Transverse colon (tissue), 4 donors: ENCODE results near the gene MLH3. TPM values are rescaled to one million over a fixed set of nuclear protein-coding genes. Genes with fewer than 3 reads are reported as not detected.

Source experiments
- DNase-seq: peaks from one replicate; pipeline ENCODE4 v3.0.0-alpha.2; 2019
- H3K27ac ChIP-seq, 4 donors: fragments of 200-600 bp; sonication (generic); 2 replicates each; pipeline ENCODE4 v1.5.1; 2016 to 2018; ENCODE audit warnings: inconsistent platforms in 4 of 4
- H3K27me3 ChIP-seq: fragments of 200-600 bp; sonication (generic); 2 replicates; pipeline ENCODE4 v1.5.1; 2017; ENCODE audit warnings: inconsistent platforms
- H3K36me3 ChIP-seq, 4 donors: fragments of 200-600 bp; sonication (generic); 2 replicates each; pipeline ENCODE4 v1.5.1; 2017 to 2019; ENCODE audit warnings: inconsistent platforms in 4 of 4
- H3K4me1 ChIP-seq, 4 donors: fragments of 200-600 bp; sonication (generic); 2 replicates each; pipeline ENCODE4 v1.5.1; 2017 to 2020; ENCODE audit warnings: inconsistent platforms in 4 of 4
- H3K4me3 ChIP-seq, 4 donors: fragments of 200-600 bp; sonication (generic); 1 replicate in 1 of 4; 2 replicates in 3 of 4; pipeline versions ENCODE4 v1.5.1 to v1.6.1; 2017 to 2019; ENCODE audit warnings: inconsistent platforms in 4 of 4
- H3K9me3 ChIP-seq, 2 donors: fragments of 200-600 bp; sonication (generic); 2 replicates each; pipeline ENCODE4 v1.5.1; 2017 to 2019; ENCODE audit warnings: inconsistent platforms in 2 of 2
- EP300 ChIP-seq: sonication (generic); formaldehyde crosslinking; IDR thresholded peaks from one replicate; pipeline ENCODE4 v1.6.1; 2017; ENCODE audit warnings: antibody characterized with exemption, low read depth
- POLR2A ChIP-seq: fragments of 450-650 bp; IDR thresholded peaks from one replicate; pipeline ENCODE4 v1.6.1; 2016; ENCODE audit warnings: antibody characterized with exemption, mild to moderate bottlenecking, moderate library complexity
- POLR2AphosphoS5 ChIP-seq, 3 donors: sonication (generic); formaldehyde crosslinking; IDR thresholded peaks; one replicate each; pipeline ENCODE4 v1.6.1; 2016; ENCODE audit warnings: antibody characterized with exemption in 3 of 3
- WGBS, 2 donors: methylation state at CpG; one replicate each; pipeline ENCODE4 v1.1.5; 2018; ENCODE audit warnings: low coverage in 1 of 2; 5-methylcytosine and 5-hydroxymethylcytosine counted together
- in situ Hi-C, 4 donors: fragments of 200-750 bp; cut with MboI; loops; one replicate each; pipeline versions ENCODE4 v1.15.0 to v1.15.1; 2017; ENCODE audit warnings: low sequenced_read_pairs in 3 of 4, low pct_ligation_motif_present in 1 of 4, low pct_unique_long_range_greater_than_20kb in 1 of 4
- intact Hi-C: fragments of 100-400 bp; cut with DNase I; formaldehyde crosslinking; loops from one replicate; pipeline ENCODE4 v1.15.1; 2023; ENCODE audit warnings: low total_unique reads
- total RNA-seq, 4 donors: library from RNA; depleted of rRNA; stranded (reverse); fragments of >200 nt; gene quantifications; one replicate each; pipeline ENCODE4 v1.1.0, GENCODE V29; 2016
- TF ChIP-seq, protein P1 (sequence below), 5 experiments: fragments of 200-600 bp in 3 of 5; fragments of 450-650 bp in 2 of 5; sonication (generic) in 3 of 5; IDR thresholded peaks; 1 replicate in 2 of 5; 2 replicates in 3 of 5; pipeline ENCODE4 v1.5.1; 2016 to 2017; ENCODE audit warnings: antibody characterized with exemption in 5 of 5, inconsistent platforms in 3 of 5, mild to moderate bottlenecking in 2 of 5, moderate library complexity in 1 of 5

The MLH3 gene
- total RNA-seq, 4 donors from 2014 or later: 24.5 to 58.3 (median 42.5) TPM

DNA sequence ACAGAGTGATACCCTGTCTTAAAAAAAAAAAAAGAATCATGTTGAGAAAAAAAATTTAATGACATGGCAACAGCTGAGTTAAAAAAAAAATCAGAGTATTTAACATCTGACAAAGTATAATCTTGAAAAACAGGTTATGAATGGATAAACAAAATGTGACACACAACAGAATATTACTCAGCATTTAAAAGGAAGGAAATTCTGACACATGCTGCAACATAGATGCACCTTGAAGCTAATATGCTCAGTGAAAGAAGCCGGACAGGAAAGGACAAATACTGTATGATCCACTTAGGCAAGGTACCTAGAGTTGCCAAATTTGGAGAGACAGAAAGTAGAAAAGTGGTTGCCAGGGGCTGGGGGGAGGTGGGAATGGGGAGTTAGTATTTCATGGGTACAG lies 67.9 kb downstream of the MLH3 start:
- no peak for DNase-seq
- no peaks in the 10 kb centered on the region for H3K27me3 ChIP-seq
- 86 to 100% methylated on average over 1 of the region's 1 CpG for WGBS, 2 donors
- no peak overlapping the region for H3K4me3 ChIP-seq
- H3K36me3 ChIP-seq: no peaks in the 10 kb centered on the region
- H3K4me1 ChIP-seq: no peaks in the 10 kb centered on the region
- no peaks in the 10 kb centered on the region for H3K9me3 ChIP-seq
- intact Hi-C loops (loop anchor here (5.0 kb wide), 1 partner anchor 801 kb away; no protein-coding TSS in a partner anchor), in situ Hi-C loops (no loop called here)
- H3K27ac ChIP-seq: no peak overlapping the region
- TF ChIP-seq EP300: no peak
- TF ChIP-seq, protein P1, sequence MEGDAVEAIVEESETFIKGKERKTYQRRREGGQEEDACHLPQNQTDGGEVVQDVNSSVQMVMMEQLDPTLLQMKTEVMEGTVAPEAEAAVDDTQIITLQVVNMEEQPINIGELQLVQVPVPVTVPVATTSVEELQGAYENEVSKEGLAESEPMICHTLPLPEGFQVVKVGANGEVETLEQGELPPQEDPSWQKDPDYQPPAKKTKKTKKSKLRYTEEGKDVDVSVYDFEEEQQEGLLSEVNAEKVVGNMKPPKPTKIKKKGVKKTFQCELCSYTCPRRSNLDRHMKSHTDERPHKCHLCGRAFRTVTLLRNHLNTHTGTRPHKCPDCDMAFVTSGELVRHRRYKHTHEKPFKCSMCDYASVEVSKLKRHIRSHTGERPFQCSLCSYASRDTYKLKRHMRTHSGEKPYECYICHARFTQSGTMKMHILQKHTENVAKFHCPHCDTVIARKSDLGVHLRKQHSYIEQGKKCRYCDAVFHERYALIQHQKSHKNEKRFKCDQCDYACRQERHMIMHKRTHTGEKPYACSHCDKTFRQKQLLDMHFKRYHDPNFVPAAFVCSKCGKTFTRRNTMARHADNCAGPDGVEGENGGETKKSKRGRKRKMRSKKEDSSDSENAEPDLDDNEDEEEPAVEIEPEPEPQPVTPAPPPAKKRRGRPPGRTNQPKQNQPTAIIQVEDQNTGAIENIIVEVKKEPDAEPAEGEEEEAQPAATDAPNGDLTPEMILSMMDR (IDR thresholded peaks at IDR 0.05): no peak
- no peak for TF ChIP-seq POLR2A
- TF ChIP-seq POLR2AphosphoS5 (IDR thresholded peaks at IDR 0.05): no peak

DNA sequence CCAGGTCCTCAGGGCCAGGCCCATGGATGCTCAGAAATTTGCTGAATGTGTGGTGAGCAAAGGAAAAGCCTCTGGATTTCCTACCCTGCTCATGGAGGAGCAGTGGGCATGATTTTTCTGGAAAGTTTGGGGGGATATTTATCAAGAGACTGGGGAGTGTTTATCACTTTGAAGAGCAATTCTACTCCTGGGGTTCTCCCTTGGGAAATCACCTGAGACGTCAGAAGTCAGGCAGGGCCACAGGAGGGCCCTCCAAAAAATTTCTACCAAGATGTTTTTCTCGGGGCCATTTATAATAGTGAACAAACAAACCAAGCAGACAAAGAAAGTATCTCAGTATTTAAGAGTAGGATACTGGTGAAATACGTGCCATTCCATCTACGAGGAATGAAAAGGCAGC lies 68.6 kb downstream of the MLH3 start:
- intact Hi-C loops: loop anchor here (5.0 kb wide), 1 partner anchor 800 kb away; no protein-coding TSS in a partner anchor
- Histone ChIP-seq H3K4me3 (no peak overlapping the region), H3K9me3 (no peaks in the 10 kb centered on the region), H3K4me1 (no peaks in the 10 kb centered on the region), H3K27ac (no peak overlapping the region), H3K27me3 (no peaks in the 10 kb centered on the region), H3K36me3 (no peaks in the 10 kb centered on the region)
- DNase-seq: no peak
- 89 to 100% methylated on average over 2 to 4 of the region's 4 CpGs for whole genome bisulfite sequencing, 2 donors
- TF ChIP-seq POLR2A (no peak), EP300 (no peak)
- TF ChIP-seq, protein P1 (IDR thresholded peaks at IDR 0.05): no peak
- in situ Hi-C loops: no loop called here

DNA sequence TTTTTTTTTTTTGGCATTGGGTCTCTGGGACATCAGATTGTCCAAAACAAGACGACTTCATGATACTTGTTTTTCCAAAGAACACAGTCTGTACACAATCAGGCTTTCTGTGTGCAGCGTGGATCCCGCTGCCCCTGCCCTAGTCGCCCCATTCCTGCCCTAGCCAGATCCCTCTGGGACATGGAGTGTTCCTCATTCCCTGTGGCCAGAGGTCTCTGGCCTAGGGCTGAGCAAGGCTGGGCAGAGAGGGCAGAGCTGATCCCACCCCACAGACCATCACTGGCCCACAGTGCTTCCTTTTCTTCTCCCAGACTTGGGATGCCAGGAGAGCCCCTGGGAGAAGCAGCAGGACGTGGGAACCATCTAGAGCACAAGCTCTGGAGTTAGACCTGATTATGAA lies 69.4 kb downstream of the MLH3 start:
- H3K36me3 ChIP-seq: no peaks in the 10 kb centered on the region
- no peaks in the 10 kb centered on the region for H3K9me3 ChIP-seq
- TF ChIP-seq POLR2AphosphoS5 (IDR thresholded peaks at IDR 0.05) (no peak), EP300 (no peak), POLR2A (no peak)
- TF ChIP-seq, protein P1 (IDR thresholded peaks at IDR 0.05): no peak
- no peak overlapping the region for H3K27ac ChIP-seq
- no peak for DNase-seq
- intact Hi-C loops (loop anchor here (5.0 kb wide), 1 partner anchor 800 kb away; no protein-coding TSS in a partner anchor), in situ Hi-C loops (no loop called here)
- 60 to 73% methylated on average over 1 to 5 of the region's 5 CpGs for WGBS, 2 donors
- H3K4me1 ChIP-seq: no peaks in the 10 kb centered on the region
- H3K4me3 ChIP-seq: no peak overlapping the region
- H3K27me3 ChIP-seq: no peaks in the 10 kb centered on the region

DNA sequence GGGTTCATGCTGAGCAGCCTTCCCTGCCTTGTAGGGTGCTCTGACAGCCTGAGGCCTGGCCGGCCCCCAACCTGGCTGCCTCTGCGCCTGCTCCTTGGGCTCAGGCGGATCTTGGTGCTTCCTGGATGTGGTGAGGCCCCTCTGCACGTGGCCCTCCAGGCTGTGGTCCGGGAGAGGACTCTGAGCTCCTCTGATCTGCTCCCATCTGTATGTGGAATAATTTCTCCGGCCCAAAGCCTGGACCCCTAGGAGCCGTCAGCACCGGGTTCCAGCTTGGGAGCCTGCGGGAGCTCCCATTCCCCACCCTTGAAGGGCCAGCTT lies 69.8 kb downstream of the MLH3 start:
- Histone ChIP-seq H3K36me3 (no peaks in the 10 kb centered on the region), H3K4me3 (no peak overlapping the region), H3K27me3 (no peaks in the 10 kb centered on the region), H3K9me3 (no peaks in the 10 kb centered on the region), H3K27ac (no peak overlapping the region), H3K4me1 (no peaks in the 10 kb centered on the region)
- DNase-seq: no peak
- in situ Hi-C loops (no loop called here), intact Hi-C loops (loop anchor here (5.0 kb wide), 1 partner anchor 799 kb away; no protein-coding TSS in a partner anchor)
- TF ChIP-seq POLR2AphosphoS5 (IDR thresholded peaks at IDR 0.05) (no peak), POLR2A (no peak), EP300 (no peak)
- TF ChIP-seq, protein P1 (IDR thresholded peaks at IDR 0.05): no peak
- WGBS, 2 donors: 80 to 90% methylated on average over 2 to 9 of the region's 9 CpGs
